HL-60 (cell line): ENCODE data around the gene TEX48.

Source experiments
- DNase-seq, 2 experiments: peaks; one replicate each; pipeline ENCODE4 v3.0.0-alpha.2; 2010 to 2020; ENCODE audit warnings: low read depth in 1 of 2, low spot score in 1 of 2
- H3K27ac ChIP-seq: fragments of 250-450 bp; sonication (Bioruptor Pico); replicated peaks from 2 replicates; pipeline ENCODE4 v1.5.1; 2020; ENCODE audit warnings: mild to moderate bottlenecking, moderate library complexity
- H3K27me3 ChIP-seq: fragments of 250-450 bp; sonication (Bioruptor Pico); 2 replicates; pipeline ENCODE4 v1.5.1; 2021; ENCODE audit warnings: mild to moderate bottlenecking, moderate library complexity; ENCODE audit not compliant: insufficient read depth, poor library complexity, severe bottlenecking
- H3K4me3 ChIP-seq: replicated peaks from 2 replicates; pipeline ENCODE4 v1.5.1; 2011; ENCODE audit warnings: mild to moderate bottlenecking, control low read depth, low read length; ENCODE audit not compliant: insufficient read depth
- GABPA ChIP-seq: IDR thresholded peaks from 2 replicates; pipeline ENCODE4 v1.6.1; 2012; ENCODE audit warnings: low read depth
- POLR2AphosphoS5 ChIP-seq: IDR thresholded peaks from 2 replicates; pipeline ENCODE4 v1.6.1; 2012; ENCODE audit warnings: low read depth
- SPI1 ChIP-seq: IDR thresholded peaks from 2 replicates; pipeline ENCODE4 v1.6.1; 2012; ENCODE audit warnings: low read depth, mild to moderate bottlenecking, borderline replicate concordance
- TF ChIP-seq, protein P1 (sequence below): IDR thresholded peaks from one replicate; pipeline ENCODE4 v1.5.1; 2011; ENCODE audit warnings: low read length, control low read depth, inconsistent platforms; ENCODE audit not compliant: insufficient read depth
- TF ChIP-seq, protein P2 (sequence below): IDR thresholded peaks from 2 replicates; pipeline ENCODE4 v1.6.1; 2012; ENCODE audit warnings: low read depth; ENCODE audit not compliant: insufficient replicate concordance

Gene TEX48

DNA sequence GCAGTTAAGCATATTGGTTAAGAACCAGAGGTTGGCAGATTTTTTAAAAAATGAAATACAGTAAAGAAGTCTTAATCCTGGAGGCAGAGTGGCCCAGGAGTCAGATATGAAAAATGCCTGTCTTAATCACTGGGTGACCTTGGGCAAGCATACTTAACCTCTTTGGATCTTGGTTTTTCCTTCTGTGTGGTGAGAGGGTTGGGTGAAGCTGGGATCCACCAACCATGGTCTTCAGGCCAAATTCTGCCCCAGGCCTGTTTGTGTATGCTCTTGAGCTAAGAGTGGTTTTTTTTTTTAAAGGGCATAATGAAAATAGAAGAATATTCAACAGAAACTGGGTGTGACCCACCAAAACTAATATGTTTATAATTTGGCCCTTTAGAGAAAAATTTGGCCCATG is 20.0 kb upstream of the TEX48 start:
- TF ChIP-seq SPI1 (no peak), GABPA (no peak), POLR2AphosphoS5 (no peak)
- TF ChIP-seq, protein P1, sequence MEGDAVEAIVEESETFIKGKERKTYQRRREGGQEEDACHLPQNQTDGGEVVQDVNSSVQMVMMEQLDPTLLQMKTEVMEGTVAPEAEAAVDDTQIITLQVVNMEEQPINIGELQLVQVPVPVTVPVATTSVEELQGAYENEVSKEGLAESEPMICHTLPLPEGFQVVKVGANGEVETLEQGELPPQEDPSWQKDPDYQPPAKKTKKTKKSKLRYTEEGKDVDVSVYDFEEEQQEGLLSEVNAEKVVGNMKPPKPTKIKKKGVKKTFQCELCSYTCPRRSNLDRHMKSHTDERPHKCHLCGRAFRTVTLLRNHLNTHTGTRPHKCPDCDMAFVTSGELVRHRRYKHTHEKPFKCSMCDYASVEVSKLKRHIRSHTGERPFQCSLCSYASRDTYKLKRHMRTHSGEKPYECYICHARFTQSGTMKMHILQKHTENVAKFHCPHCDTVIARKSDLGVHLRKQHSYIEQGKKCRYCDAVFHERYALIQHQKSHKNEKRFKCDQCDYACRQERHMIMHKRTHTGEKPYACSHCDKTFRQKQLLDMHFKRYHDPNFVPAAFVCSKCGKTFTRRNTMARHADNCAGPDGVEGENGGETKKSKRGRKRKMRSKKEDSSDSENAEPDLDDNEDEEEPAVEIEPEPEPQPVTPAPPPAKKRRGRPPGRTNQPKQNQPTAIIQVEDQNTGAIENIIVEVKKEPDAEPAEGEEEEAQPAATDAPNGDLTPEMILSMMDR = no peak
- TF ChIP-seq, protein P2, sequence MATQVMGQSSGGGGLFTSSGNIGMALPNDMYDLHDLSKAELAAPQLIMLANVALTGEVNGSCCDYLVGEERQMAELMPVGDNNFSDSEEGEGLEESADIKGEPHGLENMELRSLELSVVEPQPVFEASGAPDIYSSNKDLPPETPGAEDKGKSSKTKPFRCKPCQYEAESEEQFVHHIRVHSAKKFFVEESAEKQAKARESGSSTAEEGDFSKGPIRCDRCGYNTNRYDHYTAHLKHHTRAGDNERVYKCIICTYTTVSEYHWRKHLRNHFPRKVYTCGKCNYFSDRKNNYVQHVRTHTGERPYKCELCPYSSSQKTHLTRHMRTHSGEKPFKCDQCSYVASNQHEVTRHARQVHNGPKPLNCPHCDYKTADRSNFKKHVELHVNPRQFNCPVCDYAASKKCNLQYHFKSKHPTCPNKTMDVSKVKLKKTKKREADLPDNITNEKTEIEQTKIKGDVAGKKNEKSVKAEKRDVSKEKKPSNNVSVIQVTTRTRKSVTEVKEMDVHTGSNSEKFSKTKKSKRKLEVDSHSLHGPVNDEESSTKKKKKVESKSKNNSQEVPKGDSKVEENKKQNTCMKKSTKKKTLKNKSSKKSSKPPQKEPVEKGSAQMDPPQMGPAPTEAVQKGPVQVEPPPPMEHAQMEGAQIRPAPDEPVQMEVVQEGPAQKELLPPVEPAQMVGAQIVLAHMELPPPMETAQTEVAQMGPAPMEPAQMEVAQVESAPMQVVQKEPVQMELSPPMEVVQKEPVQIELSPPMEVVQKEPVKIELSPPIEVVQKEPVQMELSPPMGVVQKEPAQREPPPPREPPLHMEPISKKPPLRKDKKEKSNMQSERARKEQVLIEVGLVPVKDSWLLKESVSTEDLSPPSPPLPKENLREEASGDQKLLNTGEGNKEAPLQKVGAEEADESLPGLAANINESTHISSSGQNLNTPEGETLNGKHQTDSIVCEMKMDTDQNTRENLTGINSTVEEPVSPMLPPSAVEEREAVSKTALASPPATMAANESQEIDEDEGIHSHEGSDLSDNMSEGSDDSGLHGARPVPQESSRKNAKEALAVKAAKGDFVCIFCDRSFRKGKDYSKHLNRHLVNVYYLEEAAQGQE = no peak
- no peak overlapping the region for H3K27ac ChIP-seq
- DNase-seq = no peak

GRCh38 chr9:114697951-114698351 is 16.0 kb upstream of the TEX48 start:
- no peak for TF ChIP-seq GABPA
- no peak for TF ChIP-seq SPI1
- TF ChIP-seq, protein P1 = no peak
- TF ChIP-seq POLR2AphosphoS5 = no peak
- TF ChIP-seq, protein P2 = no peak
- no peaks in the 10 kb centered on the region for H3K27me3 ChIP-seq
- no peak overlapping the region for H3K27ac ChIP-seq
- DNase-seq = no peak
- H3K4me3 ChIP-seq = no peak overlapping the region

More for the DNA sequence above, 20.0 kb upstream of the TEX48 start:
- H3K4me3 ChIP-seq = no peak overlapping the region
- no peaks in the 10 kb centered on the region for H3K27me3 ChIP-seq

- Histone ChIP-seq H3K4me3 (no peak overlapping the region), H3K27ac (no peak overlapping the region), H3K27me3 (peaks cover 3% of the 10 kb centered on the region)
- no peak for TF ChIP-seq SPI1
- TF ChIP-seq, protein P1 = no peak
- TF ChIP-seq GABPA = no peak
- TF ChIP-seq, protein P2 = no peak
- no peak for TF ChIP-seq POLR2AphosphoS5
- no peak for DNase-seq
Measured at GRCh38 chr9:114696814-114697544, 15.0 kb upstream of the TEX48 start.
